Measurements from ENCODE around the gene DAPK2.

DAPK2 gene

GRCh38 chr15:64011736-64012135 lies 34.5 kb downstream of the DAPK2 start:
- H3K36me3 Mint-ChIP-seq (ENCODE audit: insufficient read depth): peaks cover 9% of the 10 kb centered on the region
- DNase-seq (ENCODE audit: low spot score in 2 of 2): no peak
- H3K4me3 Mint-ChIP-seq: no peak overlapping the region
- H3K27ac Mint-ChIP-seq (ENCODE audit: low read depth): peak overlapping the region; percentile 98
- no peaks in the 10 kb centered on the region for H3K9me3 Mint-ChIP-seq
- ATAC-seq (replicated peaks; ENCODE audit: extremely low read depth, poor library complexity, severe bottlenecking): no peak
- H3K4me1 Mint-ChIP-seq: peaks cover 45% of the 10 kb centered on the region
- H3K27me3 Mint-ChIP-seq: no peaks in the 10 kb centered on the region

GRCh38 chr15:64010719-64011118 lies 35.6 kb downstream of the DAPK2 start:
- DNase-seq (ENCODE audit: low spot score in 2 of 2): peak; percentile 70 to 93
- no peaks in the 10 kb centered on the region for H3K27me3 Mint-ChIP-seq
- H3K4me3 Mint-ChIP-seq: peak overlapping the region; percentile 82
- ATAC-seq (replicated peaks; ENCODE audit: extremely low read depth, poor library complexity, severe bottlenecking): peak; percentile 96
- H3K27ac Mint-ChIP-seq (ENCODE audit: low read depth): peak overlapping the region; percentile 98
- peaks cover 45% of the 10 kb centered on the region for H3K4me1 Mint-ChIP-seq
- peaks cover 9% of the 10 kb centered on the region for H3K36me3 Mint-ChIP-seq (ENCODE audit: insufficient read depth)
- no peaks in the 10 kb centered on the region for H3K9me3 Mint-ChIP-seq

GRCh38 chr15:64009798-64010261 lies 36.5 kb downstream of the DAPK2 start:
- Mint-ChIP-seq H3K27ac (ENCODE audit: low read depth) (peak overlapping the region; percentile 98), H3K4me1 (peaks cover 45% of the 10 kb centered on the region)

GRCh38 chr15:64009241-64009640 lies 37.0 kb downstream of the DAPK2 start:
- Mint-ChIP-seq H3K27ac (ENCODE audit: low read depth) (peak overlapping the region; percentile 98), H3K36me3 (ENCODE audit: insufficient read depth) (peaks cover 7% of the 10 kb centered on the region), H3K4me1 (peaks cover 46% of the 10 kb centered on the region), H3K4me3 (peak overlapping the region; percentile 40), H3K27me3 (no peaks in the 10 kb centered on the region), H3K9me3 (no peaks in the 10 kb centered on the region)
- DNase-seq (ENCODE audit: low spot score in 2 of 2): no peak
- ATAC-seq (replicated peaks; ENCODE audit: extremely low read depth, poor library complexity, severe bottlenecking): no peak

More at GRCh38 chr15:64009798-64010261, 36.5 kb downstream of the DAPK2 start:
- ATAC-seq (replicated peaks; ENCODE audit: extremely low read depth, poor library complexity, severe bottlenecking) (peak; percentile 52), DNase-seq (ENCODE audit: low spot score in 2 of 2) (peak in 1 of 2 donors; percentile 65)
- peaks cover 9% of the 10 kb centered on the region for H3K36me3 Mint-ChIP-seq (ENCODE audit: insufficient read depth)
- no peaks in the 10 kb centered on the region for H3K27me3 Mint-ChIP-seq
- H3K4me3 Mint-ChIP-seq: peak overlapping the region; percentile 40
- no peaks in the 10 kb centered on the region for H3K9me3 Mint-ChIP-seq

- H3K4me3 Mint-ChIP-seq: no peak overlapping the region
- ATAC-seq (replicated peaks; ENCODE audit: extremely low read depth, poor library complexity, severe bottlenecking) (no peak), DNase-seq (ENCODE audit: low spot score in 2 of 2) (no peak)
- H3K36me3 Mint-ChIP-seq (ENCODE audit: insufficient read depth): peaks cover 7% of the 10 kb centered on the region
- no peaks in the 10 kb centered on the region for H3K27me3 Mint-ChIP-seq
- peak overlapping the region; percentile 98 for H3K27ac Mint-ChIP-seq (ENCODE audit: low read depth)
- H3K9me3 Mint-ChIP-seq: no peaks in the 10 kb centered on the region
- peaks cover 54% of the 10 kb centered on the region for H3K4me1 Mint-ChIP-seq
Measured at GRCh38 chr15:64008177-64008576, 38.1 kb downstream of the DAPK2 start.

GRCh38 chr15:64006642-64007041 lies 39.6 kb downstream of the DAPK2 start:
- DNase-seq (ENCODE audit: low spot score in 2 of 2): no peak
- Mint-ChIP-seq H3K27me3 (no peaks in the 10 kb centered on the region), H3K9me3 (no peaks in the 10 kb centered on the region), H3K27ac (ENCODE audit: low read depth) (no peak overlapping the region), H3K4me3 (no peak overlapping the region), H3K36me3 (ENCODE audit: insufficient read depth) (peaks cover 8% of the 10 kb centered on the region), H3K4me1 (peaks cover 50% of the 10 kb centered on the region)
- no peak for ATAC-seq (replicated peaks; ENCODE audit: extremely low read depth, poor library complexity, severe bottlenecking)

- Mint-ChIP-seq H3K4me1 (peaks cover 34% of the 10 kb centered on the region), H3K4me3 (no peak overlapping the region), H3K27ac (ENCODE audit: low read depth) (no peak overlapping the region), H3K9me3 (no peaks in the 10 kb centered on the region), H3K27me3 (no peaks in the 10 kb centered on the region), H3K36me3 (ENCODE audit: insufficient read depth) (peaks cover 3% of the 10 kb centered on the region)
- DNase-seq (ENCODE audit: low spot score in 2 of 2) (no peak), ATAC-seq (replicated peaks; ENCODE audit: extremely low read depth, poor library complexity, severe bottlenecking) (no peak)
Measured at GRCh38 chr15:64004587-64004986, 41.7 kb downstream of the DAPK2 start.

GRCh38 chr15:64004056-64004455 lies 42.2 kb downstream of the DAPK2 start:
- Mint-ChIP-seq H3K4me3 (no peak overlapping the region), H3K36me3 (ENCODE audit: insufficient read depth) (peaks cover 3% of the 10 kb centered on the region), H3K4me1 (peaks cover 29% of the 10 kb centered on the region), H3K9me3 (no peaks in the 10 kb centered on the region), H3K27me3 (no peaks in the 10 kb centered on the region), H3K27ac (ENCODE audit: low read depth) (peak overlapping the region; percentile 11)
- ATAC-seq (replicated peaks; ENCODE audit: extremely low read depth, poor library complexity, severe bottlenecking) (no peak), DNase-seq (ENCODE audit: low spot score in 2 of 2) (no peak)

GRCh38 chr15:64003182-64003581 lies 43.1 kb downstream of the DAPK2 start:
- Mint-ChIP-seq H3K4me3 (no peak overlapping the region), H3K27me3 (no peaks in the 10 kb centered on the region), H3K4me1 (peaks cover 21% of the 10 kb centered on the region), H3K36me3 (ENCODE audit: insufficient read depth) (peaks cover 4% of the 10 kb centered on the region), H3K27ac (ENCODE audit: low read depth) (no peak overlapping the region), H3K9me3 (no peaks in the 10 kb centered on the region)
- DNase-seq (ENCODE audit: low spot score in 2 of 2) (no peak), ATAC-seq (replicated peaks; ENCODE audit: extremely low read depth, poor library complexity, severe bottlenecking) (no peak)

GRCh38 chr15:64001148-64001547 lies 45.1 kb downstream of the DAPK2 start:
- DNase-seq (ENCODE audit: low spot score in 2 of 2) (no peak), ATAC-seq (replicated peaks; ENCODE audit: extremely low read depth, poor library complexity, severe bottlenecking) (no peak)
- Mint-ChIP-seq H3K27ac (ENCODE audit: low read depth) (peak overlapping the region; percentile 70), H3K36me3 (ENCODE audit: insufficient read depth) (peaks cover 4% of the 10 kb centered on the region), H3K4me3 (no peak overlapping the region), H3K9me3 (no peaks in the 10 kb centered on the region), H3K4me1 (peaks cover 18% of the 10 kb centered on the region), H3K27me3 (no peaks in the 10 kb centered on the region)

- DNase-seq (ENCODE audit: low spot score in 2 of 2) (no peak), ATAC-seq (replicated peaks; ENCODE audit: extremely low read depth, poor library complexity, severe bottlenecking) (no peak)
- no peak overlapping the region for H3K4me3 Mint-ChIP-seq
- H3K36me3 Mint-ChIP-seq (ENCODE audit: insufficient read depth): peaks cover 4% of the 10 kb centered on the region
- H3K4me1 Mint-ChIP-seq: peaks cover 26% of the 10 kb centered on the region
- H3K9me3 Mint-ChIP-seq: no peaks in the 10 kb centered on the region
- H3K27ac Mint-ChIP-seq (ENCODE audit: low read depth): no peak overlapping the region
- no peaks in the 10 kb centered on the region for H3K27me3 Mint-ChIP-seq
Measured at GRCh38 chr15:64000183-64000951, 45.9 kb downstream of the DAPK2 start.

GRCh38 chr15:63999177-63999576 lies 47.1 kb downstream of the DAPK2 start:
- Mint-ChIP-seq H3K36me3 (ENCODE audit: insufficient read depth) (peaks cover 4% of the 10 kb centered on the region), H3K4me1 (peaks cover 25% of the 10 kb centered on the region)

GRCh38 chr15:63998489-63998888 lies 47.8 kb downstream of the DAPK2 start:
- peaks cover 5% of the 10 kb centered on the region for H3K36me3 Mint-ChIP-seq (ENCODE audit: insufficient read depth)
- no peak overlapping the region for H3K27ac Mint-ChIP-seq (ENCODE audit: low read depth)
- no peak for ATAC-seq (replicated peaks; ENCODE audit: extremely low read depth, poor library complexity, severe bottlenecking)
- no peak for DNase-seq (ENCODE audit: low spot score in 2 of 2)
- H3K4me1 Mint-ChIP-seq: peaks cover 18% of the 10 kb centered on the region
- H3K27me3 Mint-ChIP-seq: no peaks in the 10 kb centered on the region
- H3K4me3 Mint-ChIP-seq: no peak overlapping the region
- H3K9me3 Mint-ChIP-seq: no peaks in the 10 kb centered on the region

More at GRCh38 chr15:63999177-63999576, 47.1 kb downstream of the DAPK2 start:
- no peaks in the 10 kb centered on the region for H3K27me3 Mint-ChIP-seq
- no peak overlapping the region for H3K4me3 Mint-ChIP-seq
- H3K9me3 Mint-ChIP-seq: no peaks in the 10 kb centered on the region
- no peak overlapping the region for H3K27ac Mint-ChIP-seq (ENCODE audit: low read depth)
- no peak for DNase-seq (ENCODE audit: low spot score in 2 of 2)
- no peak for ATAC-seq (replicated peaks; ENCODE audit: extremely low read depth, poor library complexity, severe bottlenecking)
